ENCODE data around the gene ERBB2. TPM values are rescaled to one million over a fixed set of nuclear protein-coding genes. Genes with fewer than 3 reads are reported as not detected.
A peak's percentile ranks its signal among the peaks of the same experiment; 100 is the strongest.

ERBB2 gene
- total and polyA plus RNA-seq, 2 experiments from 2014 or later, result 46.2 to 196 TPM

DNA sequence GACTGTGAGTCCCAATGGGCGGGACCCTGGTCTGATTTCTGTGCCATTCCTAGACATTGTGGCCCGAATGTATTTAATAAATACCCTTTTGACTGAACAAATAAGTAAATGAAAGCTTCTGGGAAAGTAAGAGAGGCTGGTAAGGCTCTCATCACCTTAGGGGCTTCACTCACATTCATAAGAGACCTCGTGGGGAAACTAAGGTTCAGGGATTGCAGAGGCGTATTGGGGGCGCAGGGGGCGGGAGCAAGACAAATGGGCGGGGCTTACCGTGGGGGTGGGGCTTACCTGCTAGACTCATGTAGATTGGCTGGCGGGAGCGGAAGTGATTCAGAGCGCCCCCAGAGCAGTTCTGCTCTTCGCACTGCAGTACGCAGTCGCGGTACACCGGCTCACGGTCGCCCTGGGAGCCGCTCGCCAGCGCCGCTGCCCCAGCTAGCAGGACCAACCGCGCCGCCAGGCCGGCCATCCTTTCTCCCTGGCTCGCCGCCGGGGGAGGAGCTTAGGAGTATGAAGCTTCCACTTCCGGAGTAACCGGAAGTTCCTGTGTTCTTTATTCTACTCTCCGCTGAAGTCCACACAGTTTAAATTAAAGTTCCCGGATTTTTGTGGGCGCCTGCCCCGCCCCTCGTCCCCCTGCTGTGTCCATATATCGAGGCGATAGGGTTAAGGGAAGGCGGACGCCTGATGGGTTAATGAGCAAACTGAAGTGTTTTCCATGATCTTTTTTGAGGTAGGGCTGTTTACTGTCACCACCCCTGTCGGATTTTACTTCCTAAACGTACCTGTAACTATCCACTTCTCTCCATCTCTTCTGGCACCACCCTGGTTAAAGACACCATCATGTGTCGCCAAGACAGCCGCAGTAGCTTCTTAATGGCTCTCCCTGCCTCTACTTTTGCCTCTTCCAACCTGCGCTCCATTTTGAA is 12.1 kb upstream of the ERBB2 start, which contains the start of gene PGAP3:
Gene PGAP3 (minus strand): TSS at position 512 of the 929 bp plus-strand sequence. CDS start 43 bp downstream, at position 469.
- DNase-seq (ENCODE audit: low spot score) (peak; percentile 96), ATAC-seq (peak; percentile 78)
- Histone ChIP-seq H3K9me2 (ENCODE audit: insufficient read depth) (no peaks in the 10 kb centered on the region; the same call in 1 of the 2 replicates), H3K27ac (ENCODE audit: low read depth) (peak within 1 kb of the TSS; percentile 99), H3K36me3 (ENCODE audit: insufficient read depth) (no peaks in the 10 kb centered on the region), H4K20me1 (replicated peaks; ENCODE audit: insufficient read depth) (no peaks in the 10 kb centered on the region), H3F3A (replicated peaks; ENCODE audit: low read depth) (peaks cover 30% of the 10 kb centered on the region), H3K79me2 (replicated peaks; ENCODE audit: insufficient read depth) (no peaks in the 10 kb centered on the region), H2AFZ (peak within 1 kb of the TSS; percentile 93), H3K27me3 (ENCODE audit: insufficient read depth) (no peaks in the 10 kb centered on the region), H3K4me2 (peak within 1 kb of the TSS; percentile 87), H3K4me1 (ENCODE audit: insufficient read depth) (peaks cover 23% of the 10 kb centered on the region), H3K4me3 (peak within 1 kb of the TSS; percentile 74)
- TF ChIP-seq CREB1 (CRISPR knock-in tag; IDR thresholded peaks at IDR 0.05; ENCODE audit: low read depth) (no peak), ZNF114 (CRISPR knock-in tag; IDR thresholded peaks at IDR 0.05) (no peak), NANOG (IDR thresholded peaks at IDR 0.05; ENCODE audit: borderline replicate concordance) (peak; percentile 94), JUNB (IDR thresholded peaks at IDR 0.05; ENCODE audit: unreplicated experiment) (no peak), ZNF331 (CRISPR knock-in tag; IDR thresholded peaks at IDR 0.05; ENCODE audit: low read depth) (no peak), POLR2AphosphoS5 (IDR thresholded peaks at IDR 0.05; ENCODE audit: low read depth) (peak; percentile 72; the same call in 1 of the 2 replicates)
- TF ChIP-seq, protein P1, sequence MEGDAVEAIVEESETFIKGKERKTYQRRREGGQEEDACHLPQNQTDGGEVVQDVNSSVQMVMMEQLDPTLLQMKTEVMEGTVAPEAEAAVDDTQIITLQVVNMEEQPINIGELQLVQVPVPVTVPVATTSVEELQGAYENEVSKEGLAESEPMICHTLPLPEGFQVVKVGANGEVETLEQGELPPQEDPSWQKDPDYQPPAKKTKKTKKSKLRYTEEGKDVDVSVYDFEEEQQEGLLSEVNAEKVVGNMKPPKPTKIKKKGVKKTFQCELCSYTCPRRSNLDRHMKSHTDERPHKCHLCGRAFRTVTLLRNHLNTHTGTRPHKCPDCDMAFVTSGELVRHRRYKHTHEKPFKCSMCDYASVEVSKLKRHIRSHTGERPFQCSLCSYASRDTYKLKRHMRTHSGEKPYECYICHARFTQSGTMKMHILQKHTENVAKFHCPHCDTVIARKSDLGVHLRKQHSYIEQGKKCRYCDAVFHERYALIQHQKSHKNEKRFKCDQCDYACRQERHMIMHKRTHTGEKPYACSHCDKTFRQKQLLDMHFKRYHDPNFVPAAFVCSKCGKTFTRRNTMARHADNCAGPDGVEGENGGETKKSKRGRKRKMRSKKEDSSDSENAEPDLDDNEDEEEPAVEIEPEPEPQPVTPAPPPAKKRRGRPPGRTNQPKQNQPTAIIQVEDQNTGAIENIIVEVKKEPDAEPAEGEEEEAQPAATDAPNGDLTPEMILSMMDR (conservative IDR thresholded peaks at IDR 0.05; ENCODE audit: low read depth in 2 of 2), result 0 out of 4 replicates have a peak, but pooled peaks of 1 of the 2 experiments have one; percentile 12
- TF ChIP-seq, protein P2, sequence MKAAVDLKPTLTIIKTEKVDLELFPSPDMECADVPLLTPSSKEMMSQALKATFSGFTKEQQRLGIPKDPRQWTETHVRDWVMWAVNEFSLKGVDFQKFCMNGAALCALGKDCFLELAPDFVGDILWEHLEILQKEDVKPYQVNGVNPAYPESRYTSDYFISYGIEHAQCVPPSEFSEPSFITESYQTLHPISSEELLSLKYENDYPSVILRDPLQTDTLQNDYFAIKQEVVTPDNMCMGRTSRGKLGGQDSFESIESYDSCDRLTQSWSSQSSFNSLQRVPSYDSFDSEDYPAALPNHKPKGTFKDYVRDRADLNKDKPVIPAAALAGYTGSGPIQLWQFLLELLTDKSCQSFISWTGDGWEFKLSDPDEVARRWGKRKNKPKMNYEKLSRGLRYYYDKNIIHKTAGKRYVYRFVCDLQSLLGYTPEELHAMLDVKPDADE (IDR thresholded peaks at IDR 0.05), result peak; percentile 75; the same call in 1 of the 2 replicates
- Mint-ChIP-seq H3K9me3 (no peaks in the 10 kb centered on the region; the same call in 2 of the 3 replicates), H3K27me3 (ENCODE audit: insufficient read depth, low read depth, poor library complexity) (peaks cover 15% of the 10 kb centered on the region), H3K36me3 (ENCODE audit: low read depth) (peaks cover 23% of the 10 kb centered on the region), H3K4me1 (peaks cover 39% of the 10 kb centered on the region), H3K4me3 (peak within 1 kb of the TSS; percentile 87), H3K27ac (peak within 1 kb of the TSS; percentile 95)

DNA sequence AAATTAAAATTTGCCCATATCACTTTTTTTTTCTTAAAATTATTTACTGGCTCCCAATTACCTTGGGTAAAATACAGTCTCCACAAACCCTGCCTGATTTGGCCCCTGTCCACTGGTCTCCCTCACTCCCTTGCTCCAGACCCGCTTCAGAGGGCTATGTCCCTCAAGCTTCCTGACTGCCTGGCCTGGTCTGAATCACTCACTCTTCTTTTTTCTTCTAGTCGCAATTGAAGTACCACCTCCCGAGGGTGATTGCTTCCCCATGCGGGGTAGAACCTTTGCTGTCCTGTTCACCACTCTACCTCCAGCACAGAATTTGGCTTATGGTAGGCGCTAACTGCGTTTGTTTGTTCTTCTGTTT is 11.4 kb upstream of the ERBB2 start:
- DNase-seq (ENCODE audit: low spot score) (no peak), ATAC-seq (peak; percentile 9)
- Histone ChIP-seq H3K9me2 (ENCODE audit: insufficient read depth) (no peaks in the 10 kb centered on the region; the same call in 1 of the 2 replicates), H3K27me3 (ENCODE audit: insufficient read depth) (no peaks in the 10 kb centered on the region), H3K27ac (ENCODE audit: low read depth) (peak overlapping the region; percentile 99), H2AFZ (no peak overlapping the region), H3K4me2 (peak overlapping the region; percentile 87), H3F3A (replicated peaks; ENCODE audit: low read depth) (peaks cover 30% of the 10 kb centered on the region), H3K4me1 (ENCODE audit: insufficient read depth) (peaks cover 23% of the 10 kb centered on the region), H3K79me2 (replicated peaks; ENCODE audit: insufficient read depth) (no peaks in the 10 kb centered on the region), H4K20me1 (replicated peaks; ENCODE audit: insufficient read depth) (no peaks in the 10 kb centered on the region), H3K36me3 (ENCODE audit: insufficient read depth) (no peaks in the 10 kb centered on the region), H3K4me3 (peak overlapping the region; percentile 74)
- Mint-ChIP-seq H3K4me3 (peak overlapping the region; percentile 87), H3K27me3 (ENCODE audit: insufficient read depth, low read depth, poor library complexity) (peaks cover 15% of the 10 kb centered on the region), H3K27ac (peak overlapping the region; percentile 95), H3K4me1 (peaks cover 36% of the 10 kb centered on the region), H3K9me3 (no peaks in the 10 kb centered on the region; the same call in 2 of the 3 replicates), H3K36me3 (ENCODE audit: low read depth) (peaks cover 18% of the 10 kb centered on the region)
- TF ChIP-seq POLR2AphosphoS5 (IDR thresholded peaks at IDR 0.05; ENCODE audit: low read depth), result no peak
- no peak for TF ChIP-seq EZH2 (IDR thresholded peaks at IDR 0.05; ENCODE audit: low read depth, unreplicated experiment)
- TF ChIP-seq, protein P2 (IDR thresholded peaks at IDR 0.05), result no peak
- TF ChIP-seq, protein P3, sequence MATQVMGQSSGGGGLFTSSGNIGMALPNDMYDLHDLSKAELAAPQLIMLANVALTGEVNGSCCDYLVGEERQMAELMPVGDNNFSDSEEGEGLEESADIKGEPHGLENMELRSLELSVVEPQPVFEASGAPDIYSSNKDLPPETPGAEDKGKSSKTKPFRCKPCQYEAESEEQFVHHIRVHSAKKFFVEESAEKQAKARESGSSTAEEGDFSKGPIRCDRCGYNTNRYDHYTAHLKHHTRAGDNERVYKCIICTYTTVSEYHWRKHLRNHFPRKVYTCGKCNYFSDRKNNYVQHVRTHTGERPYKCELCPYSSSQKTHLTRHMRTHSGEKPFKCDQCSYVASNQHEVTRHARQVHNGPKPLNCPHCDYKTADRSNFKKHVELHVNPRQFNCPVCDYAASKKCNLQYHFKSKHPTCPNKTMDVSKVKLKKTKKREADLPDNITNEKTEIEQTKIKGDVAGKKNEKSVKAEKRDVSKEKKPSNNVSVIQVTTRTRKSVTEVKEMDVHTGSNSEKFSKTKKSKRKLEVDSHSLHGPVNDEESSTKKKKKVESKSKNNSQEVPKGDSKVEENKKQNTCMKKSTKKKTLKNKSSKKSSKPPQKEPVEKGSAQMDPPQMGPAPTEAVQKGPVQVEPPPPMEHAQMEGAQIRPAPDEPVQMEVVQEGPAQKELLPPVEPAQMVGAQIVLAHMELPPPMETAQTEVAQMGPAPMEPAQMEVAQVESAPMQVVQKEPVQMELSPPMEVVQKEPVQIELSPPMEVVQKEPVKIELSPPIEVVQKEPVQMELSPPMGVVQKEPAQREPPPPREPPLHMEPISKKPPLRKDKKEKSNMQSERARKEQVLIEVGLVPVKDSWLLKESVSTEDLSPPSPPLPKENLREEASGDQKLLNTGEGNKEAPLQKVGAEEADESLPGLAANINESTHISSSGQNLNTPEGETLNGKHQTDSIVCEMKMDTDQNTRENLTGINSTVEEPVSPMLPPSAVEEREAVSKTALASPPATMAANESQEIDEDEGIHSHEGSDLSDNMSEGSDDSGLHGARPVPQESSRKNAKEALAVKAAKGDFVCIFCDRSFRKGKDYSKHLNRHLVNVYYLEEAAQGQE (IDR thresholded peaks at IDR 0.05; ENCODE audit: unreplicated experiment), result no peak
- no peak for TF ChIP-seq ZNF331 (CRISPR knock-in tag; IDR thresholded peaks at IDR 0.05; ENCODE audit: low read depth)
- no peak for TF ChIP-seq ZNF114 (CRISPR knock-in tag; IDR thresholded peaks at IDR 0.05)
- TF ChIP-seq, protein P1 (conservative IDR thresholded peaks at IDR 0.05; ENCODE audit: low read depth in 2 of 2), result no peak
- no peak for TF ChIP-seq JUNB (IDR thresholded peaks at IDR 0.05; ENCODE audit: unreplicated experiment)
- no peak for TF ChIP-seq NANOG (IDR thresholded peaks at IDR 0.05; ENCODE audit: borderline replicate concordance)

Data from GM23338 (cell line).